Measurements from ENCODE around the gene ALDH1B1.

Gene ALDH1B1

GRCh38 chr9:38346811-38347210 lies 45.7 kb upstream of the ALDH1B1 start:
- Histone ChIP-seq H3K4me1 (no peaks in the 10 kb centered on the region), H3K36me3 (no peaks in the 10 kb centered on the region), H3K9me3 (no peaks in the 10 kb centered on the region), H3K4me3 (ENCODE audit: low read depth, low read length) (no peak overlapping the region), H3K27me3 (no peaks in the 10 kb centered on the region)
- DNase-seq = no peak
- no peak for TF ChIP-seq CTCF (IDR thresholded peaks at IDR 0.05; ENCODE audit: low read depth, low read length)

GRCh38 chr9:38347271-38347671 lies 45.2 kb upstream of the ALDH1B1 start:
- Histone ChIP-seq H3K27me3 (no peaks in the 10 kb centered on the region), H3K4me1 (no peaks in the 10 kb centered on the region), H3K9me3 (no peaks in the 10 kb centered on the region), H3K4me3 (ENCODE audit: low read depth, low read length) (no peak overlapping the region), H3K36me3 (no peaks in the 10 kb centered on the region)
- no peak for DNase-seq
- TF ChIP-seq CTCF (IDR thresholded peaks at IDR 0.05; ENCODE audit: low read depth, low read length) = no peak

DNA sequence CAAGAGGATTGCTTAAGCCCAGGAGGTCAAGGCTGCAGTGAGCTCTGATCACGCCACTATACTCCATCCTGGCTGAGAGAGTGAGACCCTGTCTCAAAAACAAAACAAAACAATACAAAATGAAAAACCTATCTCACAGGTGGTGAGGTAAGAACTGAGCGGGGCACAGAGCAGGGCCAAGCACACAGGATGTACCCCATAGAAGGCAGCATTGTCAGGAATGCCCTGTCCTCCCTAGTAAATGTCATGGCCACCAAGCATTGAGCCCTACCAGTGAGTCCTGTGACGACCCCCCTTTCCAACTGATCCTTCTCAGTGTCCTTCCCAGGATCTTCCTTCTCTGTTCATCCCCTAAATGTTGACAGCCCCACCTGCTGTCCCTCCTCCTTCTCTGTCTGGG lies 44.6 kb upstream of the ALDH1B1 start:
- DNase-seq = no peak
- no peaks in the 10 kb centered on the region for H3K4me1 ChIP-seq
- H3K27me3 ChIP-seq = no peaks in the 10 kb centered on the region
- H3K4me3 ChIP-seq (ENCODE audit: low read depth, low read length) = no peak overlapping the region
- H3K36me3 ChIP-seq = no peaks in the 10 kb centered on the region
- H3K9me3 ChIP-seq = no peaks in the 10 kb centered on the region
- no peak for TF ChIP-seq CTCF (IDR thresholded peaks at IDR 0.05; ENCODE audit: low read depth, low read length)

DNA sequence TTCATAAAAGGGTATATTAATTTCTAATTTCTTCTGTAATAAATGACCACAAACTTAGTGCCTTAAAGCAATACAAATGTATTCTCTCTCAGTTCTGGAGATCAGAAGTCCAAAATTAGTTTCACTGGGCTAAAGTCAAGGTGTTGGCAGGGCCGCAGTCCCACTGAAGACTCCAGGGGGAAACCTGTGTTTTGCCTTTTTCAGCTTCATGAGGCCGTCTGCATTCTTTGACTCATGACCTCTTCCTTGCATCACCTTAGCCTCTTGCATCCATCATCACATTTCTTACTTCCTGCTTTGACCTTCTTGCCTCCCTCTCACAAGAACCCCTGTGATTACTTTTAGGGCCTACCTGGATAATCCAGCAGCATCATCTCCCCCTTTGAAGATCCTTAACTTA lies 42.0 kb upstream of the ALDH1B1 start:
- DNase-seq = no peak
- Histone ChIP-seq H3K27me3 (no peaks in the 10 kb centered on the region), H3K36me3 (no peaks in the 10 kb centered on the region), H3K4me1 (no peaks in the 10 kb centered on the region), H3K4me3 (ENCODE audit: low read depth, low read length) (no peak overlapping the region), H3K9me3 (no peaks in the 10 kb centered on the region)
- no peak for TF ChIP-seq CTCF (IDR thresholded peaks at IDR 0.05; ENCODE audit: low read depth, low read length)

GRCh38 chr9:38352530-38353328 lies 39.8 kb upstream of the ALDH1B1 start:
- Histone ChIP-seq H3K4me3 (ENCODE audit: low read depth, low read length) (no peak overlapping the region), H3K36me3 (no peaks in the 10 kb centered on the region), H3K27me3 (no peaks in the 10 kb centered on the region), H3K9me3 (no peaks in the 10 kb centered on the region), H3K4me1 (no peaks in the 10 kb centered on the region)
- DNase-seq = no peak
- TF ChIP-seq CTCF (IDR thresholded peaks at IDR 0.05; ENCODE audit: low read depth, low read length) = no peak

- Histone ChIP-seq H3K4me3 (ENCODE audit: low read depth, low read length) (no peak overlapping the region), H3K9me3 (no peaks in the 10 kb centered on the region), H3K36me3 (no peaks in the 10 kb centered on the region), H3K27me3 (no peaks in the 10 kb centered on the region), H3K4me1 (no peaks in the 10 kb centered on the region)
- TF ChIP-seq CTCF (IDR thresholded peaks at IDR 0.05; ENCODE audit: low read depth, low read length) = no peak
- DNase-seq = no peak
Observed at GRCh38 chr9:38355115-38355514, 37.4 kb upstream of the ALDH1B1 start.

Data from BE2C (cell line).